ENCODE results near the gene RAB39B.

GRCh38 chrX:155246748-155247147 is 17.5 kb downstream of the RAB39B start:
- TF ChIP-seq ZBTB21 (tag by site-specific recombination; IDR thresholded peaks at IDR 0.05) (no peak), ZNF274 (IDR thresholded peaks at IDR 0.05; ENCODE audit: low read length) (no peak), ZNF274 (tag by site-specific recombination; IDR thresholded peaks at IDR 0.05; ENCODE audit: borderline replicate concordance) (no peak), EGR2 (tag by site-specific recombination; IDR thresholded peaks at IDR 0.05; ENCODE audit: low read depth) (no peak), CTCF (tag by site-specific recombination; IDR thresholded peaks at IDR 0.05) (no peak), ZNF777 (tag by site-specific recombination; IDR thresholded peaks at IDR 0.05; ENCODE audit: borderline replicate concordance) (no peak), ZNF19 (tag by site-specific recombination; IDR thresholded peaks at IDR 0.05; ENCODE audit: low read depth) (no peak), ZNF768 (tag by site-specific recombination; IDR thresholded peaks at IDR 0.05) (no peak), BCL11A (tag by site-specific recombination; IDR thresholded peaks at IDR 0.05; ENCODE audit: low read depth) (no peak), ZNF121 (tag by site-specific recombination; IDR thresholded peaks at IDR 0.05) (no peak)
- TF ChIP-seq, protein P1, sequence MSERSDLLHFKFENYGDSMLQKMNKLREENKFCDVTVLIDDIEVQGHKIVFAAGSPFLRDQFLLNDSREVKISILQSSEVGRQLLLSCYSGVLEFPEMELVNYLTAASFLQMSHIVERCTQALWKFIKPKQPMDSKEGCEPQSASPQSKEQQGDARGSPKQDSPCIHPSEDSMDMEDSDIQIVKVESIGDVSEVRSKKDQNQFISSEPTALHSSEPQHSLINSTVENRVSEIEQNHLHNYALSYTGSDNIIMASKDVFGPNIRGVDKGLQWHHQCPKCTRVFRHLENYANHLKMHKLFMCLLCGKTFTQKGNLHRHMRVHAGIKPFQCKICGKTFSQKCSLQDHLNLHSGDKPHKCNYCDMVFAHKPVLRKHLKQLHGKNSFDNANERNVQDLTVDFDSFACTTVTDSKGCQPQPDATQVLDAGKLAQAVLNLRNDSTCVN (tag by site-specific recombination; optimal IDR thresholded peaks at IDR 0.05), result no peak
